ENCODE data around the gene MAP3K20. TPM values are rescaled to one million over a fixed set of nuclear protein-coding genes. Genes with fewer than 3 reads are reported as not detected.

Gene MAP3K20
- total RNA-seq, 4 donors from 2014 or later = 24.1 to 34.5 (median 25.6) TPM

- no peaks in the 10 kb centered on the region for H3K36me3 ChIP-seq
- peak overlapping the region in 2 of 3 donors; percentile 13 to 25 for H3K27ac ChIP-seq
- H3K4me3 ChIP-seq (replicated peaks in 1 of 3) = no peak overlapping the region
- no peak for TF ChIP-seq CTCF (IDR thresholded peaks at IDR 0.05)
- TF ChIP-seq POLR2A (IDR thresholded peaks at IDR 0.05) = no peak
- peak in 1 of 2 donors; percentile 35 for DNase-seq
- H3K4me1 ChIP-seq = peaks cover 12 to 16% of the 10 kb centered on the region in 2 donors
- WGBS, 2 donors = 20 to 24% methylated on average over 6 of the region's 6 CpGs
- H3K9me3 ChIP-seq = no peaks in the 10 kb centered on the region
- intact Hi-C loops (cut with DNase I) = loop anchor here (10.0 kb wide), 1 partner anchor 144 kb away; the partner anchor contains the start of gene MAP3K20
- H3K27me3 ChIP-seq = no peaks in the 10 kb centered on the region
Measured at GRCh38 chr2:173218326-173219056, 142.8 kb downstream of the MAP3K20 start.

- H3K4me3 ChIP-seq (replicated peaks in 1 of 3) = no peak overlapping the region
- DNase-seq = no peak
- no peaks in the 10 kb centered on the region for H3K36me3 ChIP-seq
- no peaks in the 10 kb centered on the region for H3K9me3 ChIP-seq
- intact Hi-C loops (cut with DNase I) = no loop called here
- WGBS, 2 donors = 92 to 93% methylated on average over 4 of the region's 4 CpGs
- no peaks in the 10 kb centered on the region for H3K27me3 ChIP-seq
- TF ChIP-seq POLR2A (IDR thresholded peaks at IDR 0.05) (no peak), CTCF (IDR thresholded peaks at IDR 0.05) (no peak)
- H3K4me1 ChIP-seq = peaks cover 7% of the 10 kb centered on the region in 2 donors
- no peak overlapping the region for H3K27ac ChIP-seq
Measured at GRCh38 chr2:173221132-173221695, 145.6 kb downstream of the MAP3K20 start.

- Histone ChIP-seq H3K27me3 (no peaks in the 10 kb centered on the region), H3K27ac (no peak overlapping the region), H3K36me3 (no peaks in the 10 kb centered on the region), H3K9me3 (no peaks in the 10 kb centered on the region), H3K4me1 (peaks cover 7% of the 10 kb centered on the region in 2 donors), H3K4me3 (replicated peaks in 1 of 3) (no peak overlapping the region)
- intact Hi-C loops (cut with DNase I) = no loop called here
- no peak for DNase-seq
- TF ChIP-seq CTCF (IDR thresholded peaks at IDR 0.05) = no peak
- no peak for TF ChIP-seq POLR2A (IDR thresholded peaks at IDR 0.05)
- WGBS, 2 donors = 70 to 97% methylated on average over 2 of the region's 2 CpGs
Measured at GRCh38 chr2:173221937-173222594, 146.4 kb downstream of the MAP3K20 start.

GRCh38 chr2:173223871-173224270 lies 148.2 kb downstream of the MAP3K20 start:
- no peaks in the 10 kb centered on the region for H3K27me3 ChIP-seq
- H3K9me3 ChIP-seq = no peaks in the 10 kb centered on the region
- TF ChIP-seq POLR2A (IDR thresholded peaks at IDR 0.05) (no peak), CTCF (IDR thresholded peaks at IDR 0.05) (no peak)
- H3K27ac ChIP-seq = no peak overlapping the region
- intact Hi-C loops (cut with DNase I) = no loop called here
- no peaks in the 10 kb centered on the region for H3K4me1 ChIP-seq
- WGBS, 2 donors = 91 to 97% methylated on average over 2 of the region's 2 CpGs
- no peak for DNase-seq
- H3K4me3 ChIP-seq (replicated peaks in 1 of 3) = no peak overlapping the region
- no peaks in the 10 kb centered on the region for H3K36me3 ChIP-seq

Data from thyroid gland (tissue), 4 donors.